Fibroblast of lung (primary cell): ENCODE results near the gene C15orf61. TPM values are rescaled to one million over a fixed set of nuclear protein-coding genes. Genes with fewer than 3 reads are reported as not detected.

Source experiments
- DNase-seq, 2 donors: peaks; one replicate each; pipeline versions ENCODE4 v3.0.0 to v3.0.0-alpha.2; 2010; ENCODE audit warnings: low read depth in 2 of 2
- H2AFZ ChIP-seq: 2 replicates; pipeline ENCODE4 v1.5.1; 2012; ENCODE audit warnings: low read length, control low read depth, inconsistent platforms
- H3K27ac ChIP-seq: 2 replicates; pipeline ENCODE4 v1.5.1; 2011; ENCODE audit warnings: low read length, control low read depth; ENCODE audit not compliant: insufficient read depth
- H3K27me3 ChIP-seq: 2 replicates; pipeline ENCODE4 v1.5.1; 2011; ENCODE audit warnings: mild to moderate bottlenecking, low read length; ENCODE audit not compliant: control insufficient read depth, insufficient read depth
- H3K36me3 ChIP-seq: 2 replicates; pipeline ENCODE4 v1.5.1; 2011; ENCODE audit warnings: low read length; ENCODE audit not compliant: control insufficient read depth, insufficient read depth
- H3K4me1 ChIP-seq: 2 replicates; pipeline ENCODE4 v1.5.1; 2011; ENCODE audit warnings: low read length; ENCODE audit not compliant: control insufficient read depth, insufficient read depth; ENCODE audit errors: extremely low read depth
- H3K4me2 ChIP-seq: 2 replicates; pipeline ENCODE4 v1.5.1; 2011; ENCODE audit warnings: low read length, control low read depth; ENCODE audit not compliant: insufficient read depth; ENCODE audit errors: extremely low read depth
- H3K4me3 ChIP-seq, 4 experiments: fragments of 200-600 bp in 1 of 4; sonication (generic) in 1 of 4; replicated peaks in 1 of 4; 2 replicates each; pipeline ENCODE4 v1.5.1; 2011 to 2016; ENCODE audit warnings: low read length in 4 of 4, low read depth in 3 of 4, mild to moderate bottlenecking in 3 of 4, control low read depth in 2 of 4, inconsistent platforms in 1 of 4, mixed read lengths in 1 of 4; ENCODE audit not compliant: insufficient read depth in 1 of 4; ENCODE audit errors: control extremely low read depth in 1 of 4
- H3K79me2 ChIP-seq: 2 replicates; pipeline ENCODE4 v1.5.1; 2012; ENCODE audit warnings: mild to moderate bottlenecking, low read length, inconsistent platforms; ENCODE audit not compliant: control insufficient read depth, insufficient read depth
- H3K9ac ChIP-seq: 2 replicates; pipeline ENCODE4 v1.5.1; 2011; ENCODE audit warnings: mild to moderate bottlenecking, low read length, control low read depth; ENCODE audit not compliant: insufficient read depth
- H3K9me3 ChIP-seq: 2 replicates; pipeline ENCODE4 v1.5.1; 2012; ENCODE audit warnings: low read depth, low read length; ENCODE audit not compliant: control insufficient read depth, insufficient read depth
- H4K20me1 ChIP-seq: 2 replicates; pipeline ENCODE4 v1.5.1; 2011; ENCODE audit warnings: low read length; ENCODE audit not compliant: control insufficient read depth, insufficient read depth; ENCODE audit errors: extremely low read depth
- CTCF ChIP-seq, 2 donors: IDR thresholded peaks in 1 of 2; conservative IDR thresholded peaks in 1 of 2; 1 replicate in 1 of 2; 2 replicates in 1 of 2; pipeline ENCODE4 v1.5.1; 2011 to 2012; ENCODE audit warnings: low read length in 2 of 2, control low read depth in 1 of 2, inconsistent platforms in 1 of 2, low read depth in 1 of 2, mild to moderate bottlenecking in 1 of 2
- EZH2 ChIP-seq: IDR thresholded peaks from 2 replicates; pipeline ENCODE4 v1.5.1; 2012; ENCODE audit warnings: low read length, control low read depth, mild to moderate bottlenecking; ENCODE audit errors: missing control alignments
- polyA plus RNA-seq, 2 donors: library from polyadenylated mRNA; depleted of rRNA in 1 of 2; stranded (reverse) in 1 of 2; unstranded in 1 of 2; fragments of >200 nt; gene quantifications; 2 replicates each; pipeline ENCODE4 v1.2.1, GENCODE V29; 2011 to 2012; ENCODE audit warnings: missing spikeins in 1 of 2
- total RNA-seq: library from RNA; depleted of rRNA; stranded (reverse); fragments of >200 nt; gene quantifications from 2 replicates; pipeline ENCODE4 v1.2.1, GENCODE V29; 2014

C15orf61 gene
- total and polyA plus RNA-seq, 2 donors (not counting 1 experiment from before 2014, with no cell fraction given): 2.5 to 4.6 TPM

GRCh38 chr15:67506775-67507747, 13.9 kb upstream of the C15orf61 start:
- peaks cover 16% of the 10 kb centered on the region for H3K4me1 ChIP-seq
- TF ChIP-seq CTCF (conservative IDR thresholded peaks at IDR 0.05 in 1 of 2, IDR thresholded peaks at IDR 0.05 in 1 of 2; ENCODE audit: low read depth in 1 of 2, low read length in 2 of 2) (no peak), EZH2 (no peak)
- H3K36me3 ChIP-seq: no peaks in the 10 kb centered on the region
- no peaks in the 10 kb centered on the region for H3K79me2 ChIP-seq
- no peak overlapping the region for H3K9ac ChIP-seq
- no peak overlapping the region for H2AFZ ChIP-seq
- peak in 1 of 2 donors; percentile 88 for DNase-seq
- no peaks in the 10 kb centered on the region for H3K9me3 ChIP-seq
- H3K27ac ChIP-seq: no peak overlapping the region
- H3K4me2 ChIP-seq: no peak overlapping the region
- H4K20me1 ChIP-seq: no peaks in the 10 kb centered on the region
- no peak overlapping the region for H3K4me3 ChIP-seq
- no peaks in the 10 kb centered on the region for H3K27me3 ChIP-seq

- Histone ChIP-seq H3K9me3 (no peaks in the 10 kb centered on the region), H3K4me1 (peaks cover 17% of the 10 kb centered on the region), H3K27ac (no peak overlapping the region), H4K20me1 (no peaks in the 10 kb centered on the region), H2AFZ (no peak overlapping the region), H3K9ac (no peak overlapping the region), H3K27me3 (no peaks in the 10 kb centered on the region), H3K4me2 (no peak overlapping the region), H3K4me3 (no peak overlapping the region), H3K79me2 (no peaks in the 10 kb centered on the region), H3K36me3 (no peaks in the 10 kb centered on the region)
- no peak for TF ChIP-seq CTCF (conservative IDR thresholded peaks at IDR 0.05 in 1 of 2, IDR thresholded peaks at IDR 0.05 in 1 of 2; ENCODE audit: low read depth in 1 of 2, low read length in 2 of 2)
- no peak for TF ChIP-seq EZH2
- peak in 1 of 2 donors; percentile 56 for DNase-seq
Observed at GRCh38 chr15:67508407-67508806, 12.5 kb upstream of the C15orf61 start.

- Histone ChIP-seq H3K27ac (no peak overlapping the region), H3K9ac (no peak overlapping the region), H3K79me2 (no peaks in the 10 kb centered on the region), H4K20me1 (no peaks in the 10 kb centered on the region), H2AFZ (no peak overlapping the region), H3K4me1 (peaks cover 17% of the 10 kb centered on the region), H3K9me3 (no peaks in the 10 kb centered on the region), H3K4me2 (no peak overlapping the region), H3K4me3 (no peak overlapping the region), H3K36me3 (no peaks in the 10 kb centered on the region), H3K27me3 (no peaks in the 10 kb centered on the region)
- DNase-seq: no peak
- TF ChIP-seq CTCF (conservative IDR thresholded peaks at IDR 0.05 in 1 of 2, IDR thresholded peaks at IDR 0.05 in 1 of 2; ENCODE audit: low read depth in 1 of 2, low read length in 2 of 2) (no peak), EZH2 (no peak)
Observed at GRCh38 chr15:67509918-67510317, 11.0 kb upstream of the C15orf61 start.
